ENCODE measurements around the gene FGF21. TPM values are rescaled to one million over a fixed set of nuclear protein-coding genes. Genes with fewer than 3 reads are reported as not detected.

The FGF21 gene
- total and polyA plus RNA-seq, 2 donors from 2014 or later: not detected

DNA sequence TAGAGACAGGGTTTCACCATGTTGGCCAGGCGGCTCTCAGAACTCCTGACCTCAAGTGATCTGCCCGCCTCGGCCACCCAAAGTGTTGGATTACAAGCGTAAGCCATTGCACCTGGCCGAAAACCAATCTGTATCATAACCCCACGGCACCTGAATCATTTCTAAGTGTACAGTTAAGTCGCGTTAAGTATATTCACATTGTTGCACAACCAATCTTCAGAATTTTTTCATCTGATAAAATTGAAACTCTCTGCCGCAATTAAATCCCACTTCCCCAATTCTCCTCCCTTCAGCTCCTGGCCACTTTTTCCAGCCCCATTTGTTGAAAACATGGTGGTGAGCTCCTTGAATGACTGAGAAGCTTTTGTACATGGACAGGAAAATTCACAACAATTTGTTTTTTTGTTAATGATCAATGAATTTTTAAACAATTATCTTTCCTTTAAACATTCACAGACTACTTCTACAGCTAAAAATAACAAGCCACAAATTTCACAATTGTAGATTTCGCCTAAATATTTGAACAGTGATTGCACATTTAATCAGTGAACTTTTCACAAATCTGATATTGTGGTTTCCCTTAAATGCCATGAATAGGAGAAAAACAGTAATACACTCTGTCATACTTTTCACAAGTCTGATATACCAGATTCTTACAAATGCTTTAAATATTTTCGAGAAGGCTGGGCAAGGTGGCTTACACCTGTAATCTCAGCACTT lies 13.8 kb downstream of the FGF21 start:
- H3K9me3 ChIP-seq (ENCODE audit: control insufficient read depth in 2 of 3, insufficient read depth in 1 of 3, low read length in 3 of 3): no peaks in the 10 kb centered on the region
- TF ChIP-seq, protein P1, sequence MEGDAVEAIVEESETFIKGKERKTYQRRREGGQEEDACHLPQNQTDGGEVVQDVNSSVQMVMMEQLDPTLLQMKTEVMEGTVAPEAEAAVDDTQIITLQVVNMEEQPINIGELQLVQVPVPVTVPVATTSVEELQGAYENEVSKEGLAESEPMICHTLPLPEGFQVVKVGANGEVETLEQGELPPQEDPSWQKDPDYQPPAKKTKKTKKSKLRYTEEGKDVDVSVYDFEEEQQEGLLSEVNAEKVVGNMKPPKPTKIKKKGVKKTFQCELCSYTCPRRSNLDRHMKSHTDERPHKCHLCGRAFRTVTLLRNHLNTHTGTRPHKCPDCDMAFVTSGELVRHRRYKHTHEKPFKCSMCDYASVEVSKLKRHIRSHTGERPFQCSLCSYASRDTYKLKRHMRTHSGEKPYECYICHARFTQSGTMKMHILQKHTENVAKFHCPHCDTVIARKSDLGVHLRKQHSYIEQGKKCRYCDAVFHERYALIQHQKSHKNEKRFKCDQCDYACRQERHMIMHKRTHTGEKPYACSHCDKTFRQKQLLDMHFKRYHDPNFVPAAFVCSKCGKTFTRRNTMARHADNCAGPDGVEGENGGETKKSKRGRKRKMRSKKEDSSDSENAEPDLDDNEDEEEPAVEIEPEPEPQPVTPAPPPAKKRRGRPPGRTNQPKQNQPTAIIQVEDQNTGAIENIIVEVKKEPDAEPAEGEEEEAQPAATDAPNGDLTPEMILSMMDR (IDR thresholded peaks at IDR 0.05; ENCODE audit: borderline replicate concordance, extremely low read depth, insufficient read depth): no peak
- peaks cover 0 to 3% (median 0%) of the 10 kb centered on the region in 3 donors for H3K4me1 ChIP-seq (ENCODE audit: control insufficient read depth in 2 of 3, insufficient read depth in 2 of 3, low read depth in 1 of 3, low read length in 3 of 3)
- no peaks in the 10 kb centered on the region for H3K36me3 ChIP-seq (ENCODE audit: control insufficient read depth in 2 of 3, insufficient read depth in 3 of 3, low read length in 3 of 3)
- no peak overlapping the region for H3K27ac ChIP-seq (ENCODE audit: low read depth in 2 of 2, low read length in 2 of 2)
- no peak overlapping the region for H3K4me3 ChIP-seq (ENCODE audit: low read length in 3 of 3)
- FAIRE-seq: no peak
- no peak for DNase-seq
- intact Hi-C loops (cut with DNase I): no loop called here
- H3K27me3 ChIP-seq (ENCODE audit: control insufficient read depth, insufficient read depth, low read length): no peaks in the 10 kb centered on the region
- H3K9ac ChIP-seq (ENCODE audit: low read length in 3 of 3): no peak overlapping the region

DNA sequence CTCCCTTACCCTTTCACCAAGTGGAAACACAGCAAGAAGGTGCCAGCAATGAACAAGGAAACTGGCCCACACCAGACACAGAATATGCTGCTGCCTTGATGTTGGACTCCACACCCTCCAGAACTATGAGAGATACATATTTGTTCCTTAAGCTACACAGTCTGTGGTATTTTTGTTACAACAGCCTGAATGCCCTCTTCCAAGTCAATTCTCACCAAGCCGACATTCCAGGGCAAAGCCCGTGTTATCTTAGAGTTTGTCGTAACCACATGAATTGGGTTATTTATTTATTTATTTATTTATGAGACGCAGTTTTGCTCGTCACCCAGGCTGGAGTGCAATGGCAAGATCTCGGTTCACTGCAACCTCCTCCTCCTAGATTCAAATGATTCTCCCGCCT lies 14.9 kb downstream of the FGF21 start:
- Histone ChIP-seq H3K36me3 (ENCODE audit: control insufficient read depth in 2 of 3, insufficient read depth in 3 of 3, low read length in 3 of 3) (no peaks in the 10 kb centered on the region), H3K9ac (ENCODE audit: low read length in 3 of 3) (no peak overlapping the region), H3K4me3 (ENCODE audit: low read length in 3 of 3) (no peak overlapping the region), H3K27ac (ENCODE audit: low read depth in 2 of 2, low read length in 2 of 2) (no peak overlapping the region), H3K27me3 (ENCODE audit: control insufficient read depth, insufficient read depth, low read length) (no peaks in the 10 kb centered on the region), H3K4me1 (ENCODE audit: control insufficient read depth in 2 of 3, insufficient read depth in 2 of 3, low read depth in 1 of 3, low read length in 3 of 3) (peaks cover 0 to 3% (median 0%) of the 10 kb centered on the region in 3 donors), H3K9me3 (ENCODE audit: control insufficient read depth in 2 of 3, insufficient read depth in 1 of 3, low read length in 3 of 3) (no peaks in the 10 kb centered on the region)
- TF ChIP-seq, protein P1 (IDR thresholded peaks at IDR 0.05; ENCODE audit: borderline replicate concordance, extremely low read depth, insufficient read depth): no peak
- intact Hi-C loops (cut with DNase I): no loop called here
- FAIRE-seq (no peak), DNase-seq (no peak)

DNA sequence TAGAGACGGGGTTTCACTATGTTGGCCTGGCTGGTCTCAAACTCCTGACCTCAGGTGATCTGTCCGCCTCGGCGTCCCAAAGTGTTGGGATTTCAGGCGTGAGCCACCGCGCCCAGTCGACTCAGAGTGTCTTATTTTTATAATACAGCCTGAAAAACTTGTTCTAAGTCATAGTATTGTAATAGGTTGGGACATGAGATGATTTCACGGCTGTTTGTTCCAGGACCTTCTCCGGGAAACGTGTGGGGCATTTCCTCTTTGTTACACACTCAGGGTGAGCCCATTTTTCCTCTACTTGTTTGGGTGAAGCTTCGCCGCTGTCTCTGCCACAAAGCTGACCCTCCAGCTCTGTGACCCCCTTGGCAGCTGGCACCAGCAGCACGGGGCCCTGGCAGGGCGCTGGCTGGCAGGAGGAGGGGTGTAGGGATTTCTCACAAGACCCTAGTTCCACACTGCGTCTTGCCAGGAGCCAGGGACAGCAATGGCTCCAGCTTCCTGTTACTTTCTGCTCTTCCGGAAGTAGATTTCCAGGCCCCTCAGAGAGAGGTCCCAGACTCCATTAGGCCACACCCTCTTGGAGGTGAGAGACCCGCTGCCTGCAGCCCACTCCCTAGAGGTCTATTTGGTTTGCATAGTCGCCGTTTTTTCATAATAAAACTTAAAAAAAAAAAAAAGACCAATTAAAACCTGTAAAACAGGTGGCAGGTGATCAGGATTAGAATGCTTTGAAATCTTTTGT lies 15.6 kb downstream of the FGF21 start:
- H3K4me3 ChIP-seq (ENCODE audit: low read length in 3 of 3): no peak overlapping the region
- intact Hi-C loops (cut with DNase I): no loop called here
- DNase-seq (no peak), FAIRE-seq (no peak)
- peaks cover 0 to 3% (median 0%) of the 10 kb centered on the region in 3 donors for H3K4me1 ChIP-seq (ENCODE audit: control insufficient read depth in 2 of 3, insufficient read depth in 2 of 3, low read depth in 1 of 3, low read length in 3 of 3)
- no peaks in the 10 kb centered on the region for H3K36me3 ChIP-seq (ENCODE audit: control insufficient read depth in 2 of 3, insufficient read depth in 3 of 3, low read length in 3 of 3)
- TF ChIP-seq, protein P1 (IDR thresholded peaks at IDR 0.05; ENCODE audit: borderline replicate concordance, extremely low read depth, insufficient read depth): no peak
- no peak overlapping the region for H3K27ac ChIP-seq (ENCODE audit: low read depth in 2 of 2, low read length in 2 of 2)
- H3K9ac ChIP-seq (ENCODE audit: low read length in 3 of 3): no peak overlapping the region
- H3K9me3 ChIP-seq (ENCODE audit: control insufficient read depth in 2 of 3, insufficient read depth in 1 of 3, low read length in 3 of 3): no peaks in the 10 kb centered on the region
- H3K27me3 ChIP-seq (ENCODE audit: control insufficient read depth, insufficient read depth, low read length): no peaks in the 10 kb centered on the region
